Measurements from ENCODE around the gene CMIP.

CMIP gene

DNA sequence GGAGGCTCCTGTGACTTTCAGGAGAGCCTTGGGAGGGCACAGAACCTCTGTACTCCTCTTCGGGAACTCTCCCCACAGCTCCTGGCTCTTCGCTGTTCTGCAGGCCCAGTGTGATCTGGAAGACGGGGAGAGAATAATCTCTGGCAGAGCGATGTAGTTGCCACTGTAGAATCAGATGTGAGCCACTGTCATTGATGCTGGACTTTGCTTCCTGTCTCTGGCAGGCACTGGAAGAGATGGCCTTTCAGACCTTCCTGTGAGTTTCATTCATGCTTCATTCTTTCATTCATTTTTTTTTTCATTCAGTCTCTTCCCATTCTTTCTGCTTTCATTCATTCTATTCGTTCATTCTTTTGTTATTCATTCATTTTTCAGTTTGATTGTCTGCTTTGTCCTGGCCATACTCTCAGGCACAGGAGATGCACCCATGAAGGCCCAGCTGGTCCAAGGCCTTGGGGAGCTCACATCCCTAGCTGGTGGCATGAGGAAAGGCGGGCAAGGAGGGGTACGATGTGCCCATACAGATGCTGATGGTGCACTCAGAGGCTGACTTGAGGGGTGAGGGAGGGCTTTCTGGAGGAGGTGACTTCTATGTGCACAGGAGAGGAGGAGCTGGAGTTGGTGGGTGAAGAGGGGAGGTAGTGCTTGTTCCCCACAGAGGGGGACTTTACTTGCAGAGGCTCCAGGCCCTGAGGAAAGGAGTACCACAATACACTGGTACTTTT, 44.2 kb downstream of the CMIP start:
- TF ChIP-seq CTCF (IDR thresholded peaks at IDR 0.05), result no peak

DNA sequence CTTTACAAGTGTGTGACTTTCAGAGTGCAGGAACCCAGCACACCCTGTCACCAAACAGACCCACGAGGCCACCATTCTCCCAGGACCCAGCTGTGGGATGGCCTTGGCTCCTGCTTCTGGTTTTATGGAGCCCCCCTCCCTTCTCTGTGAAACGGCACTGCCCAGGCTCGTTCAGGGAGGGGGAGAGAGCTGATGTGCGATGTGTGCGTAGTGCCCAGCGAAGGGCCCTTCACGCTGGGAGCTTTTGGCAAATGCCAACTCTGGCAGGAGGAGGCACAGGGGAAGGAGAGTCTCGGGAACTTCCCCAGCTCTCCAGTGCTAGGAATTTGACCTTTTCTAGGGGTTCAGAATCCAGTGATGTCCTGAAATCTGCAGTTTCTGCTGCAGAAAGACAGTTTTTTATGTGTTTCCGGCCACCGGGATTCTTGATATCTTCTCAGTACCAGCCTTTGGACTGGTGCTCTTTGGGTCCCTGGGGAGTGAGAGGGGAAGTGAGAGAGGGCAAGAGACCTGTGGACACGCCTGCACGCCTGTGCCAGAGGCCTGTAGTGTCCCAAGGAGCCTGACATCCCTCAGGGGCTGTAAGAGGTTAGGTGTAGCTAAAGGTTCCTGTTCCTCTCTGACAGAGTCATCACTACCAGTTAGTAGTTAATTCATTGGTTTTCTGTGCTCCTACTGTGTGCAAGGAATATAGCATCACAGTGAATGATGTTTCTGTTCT, 45.1 kb downstream of the CMIP start:
- TF ChIP-seq CTCF (IDR thresholded peaks at IDR 0.05), result no peak

- no peak for TF ChIP-seq CTCF (IDR thresholded peaks at IDR 0.05)
Measured at GRCh38 chr16:81491541-81492188, 47.1 kb downstream of the CMIP start.

DNA sequence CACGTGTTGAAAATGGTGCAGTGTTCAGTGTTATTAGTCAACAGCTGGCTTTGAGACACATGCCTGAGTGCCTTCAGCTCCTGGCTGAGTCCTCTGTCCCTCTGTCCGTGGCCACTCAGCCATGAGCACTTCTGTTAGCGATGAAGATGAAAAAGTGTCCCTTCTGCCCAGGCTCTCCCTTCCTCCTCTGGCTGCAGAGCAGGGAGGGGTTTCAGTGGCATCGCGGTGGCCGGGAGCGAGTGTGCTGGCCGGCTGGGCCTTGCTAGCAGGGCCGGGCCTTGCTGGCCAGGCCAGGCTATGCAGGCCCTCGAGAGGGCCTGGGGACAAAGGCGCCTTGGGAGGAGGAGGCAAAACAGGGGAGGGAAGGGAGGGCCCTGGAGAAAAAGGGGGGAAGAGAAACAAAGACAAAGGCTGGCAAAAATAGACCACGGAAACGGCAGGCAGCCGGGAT, 47.7 kb downstream of the CMIP start:
- TF ChIP-seq CTCF (IDR thresholded peaks at IDR 0.05), result no peak

GRCh38 chr16:81492965-81493754, 48.6 kb downstream of the CMIP start:
- TF ChIP-seq CTCF (IDR thresholded peaks at IDR 0.05), result no peak

DNA sequence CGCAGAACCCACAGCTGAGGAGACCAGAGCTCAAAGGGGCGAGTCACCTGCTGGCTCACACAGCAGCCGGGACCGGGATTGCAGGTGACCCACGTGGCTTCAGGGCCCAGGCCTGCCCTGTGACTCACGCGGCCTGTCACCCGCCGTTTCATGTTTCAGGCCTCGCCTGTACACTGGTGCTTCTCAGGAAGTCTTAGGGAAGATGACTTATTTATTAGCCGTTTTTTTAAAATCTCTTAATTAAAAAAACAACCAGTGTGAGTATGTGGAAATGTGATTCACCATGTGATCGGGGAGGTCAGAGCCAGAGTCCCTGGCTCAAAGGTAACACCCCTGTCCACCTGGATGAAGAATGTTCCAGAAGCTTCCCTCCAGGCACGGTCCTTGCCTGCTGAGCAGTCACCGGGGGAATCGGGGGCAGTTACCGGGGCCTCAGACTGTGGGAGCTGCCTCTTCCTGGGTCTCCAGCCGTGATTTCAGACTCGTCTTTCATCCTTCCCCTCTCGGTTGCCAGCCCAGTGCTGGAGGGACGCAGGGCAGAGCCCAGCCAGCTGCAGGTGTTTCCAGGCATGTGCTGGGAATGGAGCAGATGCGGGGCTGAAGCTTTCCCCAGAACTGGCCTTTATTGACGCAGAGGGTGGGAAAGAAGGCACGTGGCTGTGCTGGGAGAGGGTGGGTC, 49.3 kb downstream of the CMIP start:
- TF ChIP-seq CTCF (IDR thresholded peaks at IDR 0.05), result no peak

DNA sequence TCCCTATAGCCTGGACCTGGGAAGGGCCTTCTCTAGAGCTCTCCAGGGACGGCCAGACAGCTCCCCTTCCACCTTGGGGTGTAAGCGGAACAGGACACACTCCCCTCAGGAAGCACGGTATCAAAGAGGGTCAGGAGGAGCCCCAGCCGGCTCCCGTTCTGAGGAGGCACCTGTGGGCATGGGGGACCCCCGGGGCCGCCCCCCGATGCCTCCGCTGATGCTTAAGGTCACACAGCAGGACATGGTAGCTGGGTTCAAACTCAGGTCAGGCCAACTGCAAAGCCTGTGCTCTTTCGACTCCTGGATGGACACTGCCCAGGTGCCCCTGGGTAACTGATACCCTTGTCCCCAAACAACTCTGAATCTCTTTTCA, 49.8 kb downstream of the CMIP start:
- TF ChIP-seq CTCF (IDR thresholded peaks at IDR 0.05), result no peak

All from LNCAP (cell line).